HFFc6 (cell line): ENCODE results near the gene SEMA4D. TPM values are rescaled to one million over a fixed set of nuclear protein-coding genes. Genes with fewer than 3 reads are reported as not detected.

Experiments used
- DNase-seq: peaks from one replicate; pipeline ENCODE4 v3.0.0-alpha.2; 2018
- H3K27ac Mint-ChIP-seq: 2 replicates; pipeline ENCODE4 v1.8.0; 2020; ENCODE audit warnings: mild to moderate bottlenecking, mixed read lengths
- H3K27me3 Mint-ChIP-seq: 2 replicates; pipeline ENCODE4 v1.8.0; 2021; ENCODE audit warnings: mild to moderate bottlenecking, moderate library complexity, mixed read lengths; ENCODE audit not compliant: insufficient read depth
- H3K36me3 Mint-ChIP-seq: 2 replicates; pipeline ENCODE4 v1.8.0; 2021; ENCODE audit warnings: low read depth, mixed read lengths
- H3K4me1 Mint-ChIP-seq: 2 replicates; pipeline ENCODE4 v1.8.0; 2020; ENCODE audit warnings: low read depth, mixed read lengths
- H3K4me3 Mint-ChIP-seq: 2 replicates; pipeline ENCODE4 v1.8.0; 2020; ENCODE audit warnings: mild to moderate bottlenecking, moderate library complexity, mixed read lengths
- H3K9me3 Mint-ChIP-seq: 2 replicates; pipeline ENCODE4 v1.8.0; 2020; ENCODE audit warnings: mild to moderate bottlenecking, mixed read lengths
- total RNA-seq, 6 experiments: library from RNA; stranded (reverse); fragmentation: NEBNext Ultra II Directional; extraction: Animal tissue kit (Norgen Biotek cat#: 25700); gene quantifications; 2 replicates in 1 of 6; 3 replicates in 5 of 6; pipeline ENCODE4 v1.2.3, GENCODE V29; 2021
- TF ChIP-seq, protein P1 (sequence below): fragments of 200-600 bp; sonication (generic); IDR thresholded peaks from 2 replicates; pipeline ENCODE4 v1.5.0; 2021; ENCODE audit warnings: antibody characterized with exemption, mild to moderate bottlenecking

SEMA4D gene
- total RNA-seq, 6 experiments from 2014 or later, result not detected

- no peaks in the 10 kb centered on the region for H3K4me1 Mint-ChIP-seq
- no peak overlapping the region for H3K27ac Mint-ChIP-seq
- no peak overlapping the region for H3K4me3 Mint-ChIP-seq
- TF ChIP-seq, protein P1, sequence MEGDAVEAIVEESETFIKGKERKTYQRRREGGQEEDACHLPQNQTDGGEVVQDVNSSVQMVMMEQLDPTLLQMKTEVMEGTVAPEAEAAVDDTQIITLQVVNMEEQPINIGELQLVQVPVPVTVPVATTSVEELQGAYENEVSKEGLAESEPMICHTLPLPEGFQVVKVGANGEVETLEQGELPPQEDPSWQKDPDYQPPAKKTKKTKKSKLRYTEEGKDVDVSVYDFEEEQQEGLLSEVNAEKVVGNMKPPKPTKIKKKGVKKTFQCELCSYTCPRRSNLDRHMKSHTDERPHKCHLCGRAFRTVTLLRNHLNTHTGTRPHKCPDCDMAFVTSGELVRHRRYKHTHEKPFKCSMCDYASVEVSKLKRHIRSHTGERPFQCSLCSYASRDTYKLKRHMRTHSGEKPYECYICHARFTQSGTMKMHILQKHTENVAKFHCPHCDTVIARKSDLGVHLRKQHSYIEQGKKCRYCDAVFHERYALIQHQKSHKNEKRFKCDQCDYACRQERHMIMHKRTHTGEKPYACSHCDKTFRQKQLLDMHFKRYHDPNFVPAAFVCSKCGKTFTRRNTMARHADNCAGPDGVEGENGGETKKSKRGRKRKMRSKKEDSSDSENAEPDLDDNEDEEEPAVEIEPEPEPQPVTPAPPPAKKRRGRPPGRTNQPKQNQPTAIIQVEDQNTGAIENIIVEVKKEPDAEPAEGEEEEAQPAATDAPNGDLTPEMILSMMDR, result no peak
- no peak for DNase-seq
- no peaks in the 10 kb centered on the region for H3K36me3 Mint-ChIP-seq
- H3K27me3 Mint-ChIP-seq, result no peaks in the 10 kb centered on the region; the same call in 1 of the 2 replicates
- H3K9me3 Mint-ChIP-seq, result no peaks in the 10 kb centered on the region
Measured at GRCh38 chr9:89368550-89368949, 129.4 kb downstream of the SEMA4D start.

- H3K4me3 Mint-ChIP-seq, result no peak overlapping the region
- H3K27me3 Mint-ChIP-seq, result no peaks in the 10 kb centered on the region; the same call in 1 of the 2 replicates
- no peaks in the 10 kb centered on the region for H3K4me1 Mint-ChIP-seq
- no peaks in the 10 kb centered on the region for H3K9me3 Mint-ChIP-seq
- DNase-seq, result no peak
- no peak overlapping the region for H3K27ac Mint-ChIP-seq
- TF ChIP-seq, protein P1, result no peak
- no peaks in the 10 kb centered on the region for H3K36me3 Mint-ChIP-seq
Measured at GRCh38 chr9:89367726-89368437, 130.0 kb downstream of the SEMA4D start.

DNA sequence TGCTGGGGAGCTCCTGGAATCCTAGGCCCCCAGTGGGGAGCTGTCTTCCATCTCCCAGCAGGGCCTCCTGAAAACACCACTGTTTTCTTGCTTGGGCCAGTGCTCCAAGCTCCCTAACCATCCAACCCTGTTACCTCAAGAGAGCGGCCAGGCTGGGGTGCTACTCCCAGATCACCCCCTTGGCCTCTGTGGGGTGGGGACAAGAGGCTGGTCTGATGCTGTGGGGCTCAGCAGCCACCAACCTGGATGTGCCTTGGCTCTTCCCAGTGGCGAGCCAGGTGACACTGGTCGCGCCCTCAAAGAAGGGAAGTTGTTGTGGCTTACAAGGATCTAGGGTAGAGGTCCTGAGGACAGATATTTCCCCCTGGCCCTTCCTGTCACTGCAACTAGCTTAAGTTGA lies 130.6 kb downstream of the SEMA4D start:
- H3K4me3 Mint-ChIP-seq, result no peak overlapping the region
- H3K9me3 Mint-ChIP-seq, result no peaks in the 10 kb centered on the region
- DNase-seq, result no peak
- H3K27me3 Mint-ChIP-seq, result no peaks in the 10 kb centered on the region; the same call in 1 of the 2 replicates
- TF ChIP-seq, protein P1, result no peak
- H3K27ac Mint-ChIP-seq, result no peak overlapping the region
- H3K36me3 Mint-ChIP-seq, result no peaks in the 10 kb centered on the region
- H3K4me1 Mint-ChIP-seq, result no peaks in the 10 kb centered on the region

GRCh38 chr9:89366711-89367110 lies 131.2 kb downstream of the SEMA4D start:
- no peak overlapping the region for H3K27ac Mint-ChIP-seq
- DNase-seq, result no peak
- H3K36me3 Mint-ChIP-seq, result no peaks in the 10 kb centered on the region; the same call in 1 of the 2 replicates
- no peaks in the 10 kb centered on the region for H3K4me1 Mint-ChIP-seq
- no peaks in the 10 kb centered on the region; the same call in 1 of the 2 replicates for H3K27me3 Mint-ChIP-seq
- H3K9me3 Mint-ChIP-seq, result no peaks in the 10 kb centered on the region
- TF ChIP-seq, protein P1, result no peak
- H3K4me3 Mint-ChIP-seq, result no peak overlapping the region

DNA sequence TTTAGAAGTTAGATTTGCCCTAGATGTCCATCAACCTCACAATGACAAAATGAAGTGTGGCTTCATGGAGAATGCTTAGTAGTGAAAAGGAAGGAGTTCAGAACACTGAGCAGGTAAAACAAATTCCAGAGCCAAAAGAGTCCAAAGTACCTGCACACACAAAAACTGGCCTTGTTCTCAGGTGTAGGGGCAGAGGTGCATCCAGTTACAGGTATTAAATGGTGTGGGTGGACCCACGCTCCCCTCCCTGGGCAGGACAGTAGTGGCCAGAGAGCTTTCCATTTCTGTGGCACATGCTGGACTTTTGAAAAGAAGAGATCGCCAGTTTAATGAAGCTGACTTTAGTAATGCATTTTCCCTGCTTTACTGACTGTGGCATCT lies 132.4 kb downstream of the SEMA4D start:
- Mint-ChIP-seq H3K9me3 (no peaks in the 10 kb centered on the region), H3K4me3 (no peak overlapping the region), H3K27me3 (no peaks in the 10 kb centered on the region; the same call in 1 of the 2 replicates), H3K27ac (no peak overlapping the region), H3K36me3 (peaks cover 12% of the 10 kb centered on the region), H3K4me1 (no peaks in the 10 kb centered on the region)
- TF ChIP-seq, protein P1, result no peak
- no peak for DNase-seq
